ENCODE data around the gene PTRH1. TPM values are rescaled to one million over a fixed set of nuclear protein-coding genes. Genes with fewer than 3 reads are reported as not detected.

The PTRH1 gene
- total and polyA plus RNA-seq, 2 of the 4 experiments (the other 2 are of a cell fraction): 5.4 to 14.8 TPM

- no peak overlapping the region for H2AK5ac ChIP-seq (ENCODE audit: low read depth, low read length)
- H3K9me3 ChIP-seq (ENCODE audit: control insufficient read depth, insufficient read depth, low read length): no peaks in the 10 kb centered on the region
- H3K4me3 ChIP-seq (ENCODE audit: insufficient read depth, low read depth, low read length): no peak overlapping the region
- H3K4me2 ChIP-seq (ENCODE audit: low read depth, low read length): no peak overlapping the region
- no peak overlapping the region for H3K27ac ChIP-seq (ENCODE audit: insufficient read depth, low read length)
- no peak overlapping the region for H2AK9ac ChIP-seq (replicated peaks; ENCODE audit: low read depth, low read length, poor library complexity)
- H2BK120ac ChIP-seq (ENCODE audit: low read depth, low read length): no peak overlapping the region
- no peak overlapping the region for H2BK15ac ChIP-seq (ENCODE audit: low read depth, low read length)
- no peaks in the 10 kb centered on the region; the same call in 1 of the 2 replicates for H3K9me1 ChIP-seq (ENCODE audit: insufficient read depth, low read length)
- H2AFZ ChIP-seq (replicated peaks; ENCODE audit: low read length, poor library complexity): no peak overlapping the region
- peaks cover 7% of the 10 kb centered on the region for H3K4me1 ChIP-seq (ENCODE audit: control insufficient read depth, insufficient read depth, low read length)
- no peak overlapping the region for H3K18ac ChIP-seq (ENCODE audit: low read depth, low read length)
- intact Hi-C loops (cut with micrococcal nuclease): no loop called here
- H3K9ac ChIP-seq (ENCODE audit: low read depth, low read length): no peak overlapping the region
- H3K23ac ChIP-seq (ENCODE audit: low read depth, low read length): no peak overlapping the region
- POLR2A ChIA-PET (ENCODE audit: unreplicated experiment): no interaction called here
- H3K56ac ChIP-seq (ENCODE audit: extremely low read depth, insufficient read depth, low read length): no peak overlapping the region
- in situ Hi-C loops (cut with MboI; ENCODE audit: low sequenced_read_pairs): no loop called here
- no TSS peak for BruUV-seq (replicated peaks)
- no peak overlapping the region for H4K8ac ChIP-seq (ENCODE audit: low read depth in 2 of 2, low read length in 2 of 2)
- H2BK5ac ChIP-seq (ENCODE audit: low read depth, low read length, poor library complexity, severe bottlenecking): no peak overlapping the region
- ATAC-seq (ENCODE audit: low read depth): no peak
- TF ChIP-seq BHLHE40 (IDR thresholded peaks at IDR 0.05; ENCODE audit: low read depth, low read length): no peak
- TF ChIP-seq RCOR1 (IDR thresholded peaks at IDR 0.05; ENCODE audit: insufficient replicate concordance, low read length): no peak
- no peak for TF ChIP-seq MAFK (IDR thresholded peaks at IDR 0.05; ENCODE audit: low read depth, low read length)
- TF ChIP-seq CTCF (conservative IDR thresholded peaks at IDR 0.05; ENCODE audit: low read depth, low read length): no peak
- no peak for TF ChIP-seq MAZ (IDR thresholded peaks at IDR 0.05; ENCODE audit: borderline replicate concordance, low read depth, low read length)
- TF ChIP-seq CEBPB (IDR thresholded peaks at IDR 0.05; ENCODE audit: low read depth, low read length): no peak
- no peak for TF ChIP-seq MXI1 (IDR thresholded peaks at IDR 0.05; ENCODE audit: borderline replicate concordance, low read depth, low read length)
- no peak for TF ChIP-seq RAD21 (IDR thresholded peaks at IDR 0.05; ENCODE audit: low read length)
- TF ChIP-seq RFX5 (IDR thresholded peaks at IDR 0.05; ENCODE audit: low read depth, low read length): no peak
- TF ChIP-seq, protein P1, sequence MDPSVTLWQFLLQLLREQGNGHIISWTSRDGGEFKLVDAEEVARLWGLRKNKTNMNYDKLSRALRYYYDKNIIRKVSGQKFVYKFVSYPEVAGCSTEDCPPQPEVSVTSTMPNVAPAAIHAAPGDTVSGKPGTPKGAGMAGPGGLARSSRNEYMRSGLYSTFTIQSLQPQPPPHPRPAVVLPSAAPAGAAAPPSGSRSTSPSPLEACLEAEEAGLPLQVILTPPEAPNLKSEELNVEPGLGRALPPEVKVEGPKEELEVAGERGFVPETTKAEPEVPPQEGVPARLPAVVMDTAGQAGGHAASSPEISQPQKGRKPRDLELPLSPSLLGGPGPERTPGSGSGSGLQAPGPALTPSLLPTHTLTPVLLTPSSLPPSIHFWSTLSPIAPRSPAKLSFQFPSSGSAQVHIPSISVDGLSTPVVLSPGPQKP (IDR thresholded peaks at IDR 0.05; ENCODE audit: borderline replicate concordance, low read depth, low read length): no peak
- no peak for TF ChIP-seq FOS (IDR thresholded peaks at IDR 0.05; ENCODE audit: low read depth, low read length)
- TF ChIP-seq POLR2A (IDR thresholded peaks at IDR 0.05; ENCODE audit: low read depth, low read length): no peak
- TF ChIP-seq SMC3 (IDR thresholded peaks at IDR 0.05; ENCODE audit: low read depth, low read length): no peak
- no peak for TF ChIP-seq USF2 (IDR thresholded peaks at IDR 0.05; ENCODE audit: low read depth, low read length)
- no peak for TF ChIP-seq CHD1 (IDR thresholded peaks at IDR 0.05; ENCODE audit: low read depth, low read length)
- TF ChIP-seq NFE2L2 (IDR thresholded peaks at IDR 0.05; ENCODE audit: low read depth, low read length): no peak
- WGBS, 2 experiments (ENCODE audit: extremely low coverage in 2 of 2, insufficient read length in 1 of 2): 46% methylated on average over 4 of the region's 9 CpGs; no CpG with 5 or more reads in 1 of the 2 experiments
- no peak overlapping the region for H2BK20ac ChIP-seq (ENCODE audit: low read depth, low read length)
- no peak overlapping the region for H4K5ac ChIP-seq (ENCODE audit: low read depth, low read length)
- no peaks in the 10 kb centered on the region for H3K27me3 ChIP-seq (ENCODE audit: control insufficient read depth, insufficient read depth, low read length)
- no peak overlapping the region for H3K4ac ChIP-seq (ENCODE audit: low read depth, low read length)
- H4K20me1 ChIP-seq (ENCODE audit: insufficient read depth, low read length): peaks cover 7% of the 10 kb centered on the region
- dilution Hi-C loops (cut with HindIII; ENCODE audit: low sequenced_read_pairs, unreplicated experiment): no loop called here
- H3K14ac ChIP-seq (replicated peaks; ENCODE audit: low read depth, low read length): no peak overlapping the region
- H3K79me1 ChIP-seq (ENCODE audit: low read depth in 1 of 2, low read length in 2 of 2): peaks cover 2 to 14% of the 10 kb centered on the region in 2 experiments; a peak in 3 of 4 replicates
- no peak overlapping the region for H4K91ac ChIP-seq (ENCODE audit: insufficient read depth, low read depth, low read length)
- CTCF ChIA-PET: no interaction called here
- no peak for DNase-seq
- H3K36me3 ChIP-seq (ENCODE audit: control insufficient read depth, insufficient read depth, low read length): no peaks in the 10 kb centered on the region
These were observed 4.2 kb downstream of the PTRH1 start for GRCh38 chr9:127711226-127711701.

Data from IMR-90 (cell line).